CD4-positive, alpha-beta T cell treated with Interferon gamma for 1 hour (primary cell): ENCODE results near the gene LAMC2.

Source experiments
- DNase-seq: peaks from one replicate; pipeline ENCODE4 v3.0.0-alpha.2; 2020

The LAMC2 gene

DNA sequence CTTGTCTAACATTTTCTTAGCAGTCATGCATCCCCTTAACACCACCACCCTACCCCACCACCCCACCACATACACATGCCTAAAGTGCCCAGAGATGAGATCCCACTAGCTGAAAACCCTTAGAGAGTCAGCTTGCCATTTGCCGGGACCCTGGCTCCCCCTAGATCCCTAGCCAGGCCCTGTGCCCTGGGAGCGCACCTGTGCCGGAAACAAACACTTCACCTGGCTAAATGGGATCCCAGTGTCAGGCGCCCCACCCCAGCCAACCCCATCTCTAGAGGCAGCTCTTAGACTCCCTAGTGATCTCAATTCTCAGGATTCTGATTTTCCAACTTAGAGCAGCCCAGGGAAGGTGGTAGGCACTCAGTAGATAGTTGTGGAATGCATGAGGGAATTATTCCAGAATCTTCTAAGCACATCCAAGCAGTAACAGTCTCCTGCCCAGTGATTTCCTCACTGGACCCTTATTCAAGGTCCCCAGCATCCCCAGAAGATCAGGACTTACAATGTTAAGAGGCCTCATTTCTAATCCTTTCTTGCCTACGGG, 105.2 kb downstream of the LAMC2 start:
- DNase-seq, result no peak

DNA sequence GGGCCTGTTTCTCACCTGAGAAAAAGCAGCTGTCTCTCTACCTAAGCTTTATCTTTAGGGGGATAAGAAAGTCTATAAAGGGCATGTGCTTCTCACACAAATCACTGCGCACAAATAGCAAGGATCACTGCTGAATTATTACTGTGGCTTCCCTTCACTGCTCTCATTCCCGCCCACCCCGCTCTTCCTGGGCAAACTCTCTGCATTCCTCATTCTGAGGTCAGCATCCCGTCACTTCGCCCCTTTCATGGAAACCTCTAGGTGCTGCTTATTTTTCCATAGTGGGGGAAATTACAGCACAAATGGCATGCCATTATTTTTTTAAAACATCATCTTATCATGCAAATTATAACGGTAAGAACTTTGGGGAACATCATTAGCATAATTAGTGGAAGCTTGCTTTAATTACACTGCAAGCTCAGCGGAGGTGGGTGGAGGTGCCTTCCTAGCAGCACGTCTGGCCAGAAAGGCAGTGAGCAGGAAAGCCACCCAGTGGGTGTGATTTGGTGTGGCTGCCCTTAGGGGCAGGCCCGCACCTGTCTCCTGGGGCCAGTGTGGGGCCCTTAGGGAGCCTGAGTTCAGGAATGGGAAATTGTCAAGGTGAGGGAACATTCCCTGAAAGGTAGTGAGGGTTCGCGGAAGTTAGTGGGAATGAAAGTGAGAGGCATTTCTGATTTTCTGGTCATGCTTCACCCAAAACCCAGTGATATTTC, 105.9 kb downstream of the LAMC2 start:
- DNase-seq, result no peak

DNA sequence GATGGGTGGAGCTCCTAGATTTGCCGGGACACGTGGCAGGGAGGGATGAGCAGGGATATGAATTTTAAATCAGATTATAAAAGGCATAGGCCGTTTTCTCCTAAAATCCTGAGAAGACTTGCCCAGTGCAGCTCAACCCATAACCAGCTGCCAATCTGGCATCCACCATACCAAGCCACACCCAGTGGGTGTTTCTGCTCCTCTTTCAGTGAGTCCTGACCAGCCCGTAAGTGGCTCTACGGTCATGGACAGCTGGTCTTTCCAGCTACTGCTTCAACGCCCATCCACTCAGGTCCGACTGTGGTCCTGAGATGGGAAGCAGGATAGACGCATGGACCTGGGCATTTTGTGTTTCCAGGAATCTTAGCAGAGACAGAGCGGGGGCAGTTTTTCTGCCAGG, 107.2 kb downstream of the LAMC2 start:
- DNase-seq, result no peak

DNA sequence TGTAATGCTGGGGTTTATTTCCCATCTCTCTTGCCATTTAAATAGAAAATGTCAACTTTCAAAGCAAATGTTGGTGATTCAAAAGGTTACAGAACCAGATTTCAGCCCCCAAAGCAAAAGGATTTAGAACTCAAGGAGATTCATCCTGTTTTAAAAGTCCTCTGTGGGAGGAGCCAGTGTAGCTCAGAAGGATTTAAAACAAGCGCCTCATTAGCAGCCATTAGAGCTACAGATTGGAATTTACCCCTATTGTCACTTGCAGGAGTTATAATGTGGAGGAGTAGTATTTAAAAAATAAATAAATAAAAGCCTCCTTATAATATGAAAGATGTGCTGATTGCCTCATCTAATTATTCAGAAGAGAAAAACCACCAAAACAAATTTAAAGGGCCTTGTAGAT, 107.8 kb downstream of the LAMC2 start:
- no peak for DNase-seq
